Skin of body (tissue), 2 donors: Measurements from ENCODE around the gene NUDT21. TPM values are rescaled to one million over a fixed set of nuclear protein-coding genes. Genes with fewer than 3 reads are reported as not detected.
"Not testable (repeated sequence)": the region's sequence is repeated elsewhere in the genome, so short reads cannot be mapped to it uniquely, and the experiment has no call there.

Experiments
- DNase-seq: peaks from one replicate; lab custom pipeline; 2025; lab: John Stamatoyannopoulos, UW
- total RNA-seq: library from RNA; depleted of rRNA; stranded (reverse); fragments of >200 nt; gene quantifications from one replicate; pipeline ENCODE4 v1.2.3, GENCODE V29; 2014

The NUDT21 gene
- total RNA-seq, 1 donor from 2014 or later, result 78.3 TPM

GRCh38 chr16:56380778-56381485 is 70.2 kb downstream of the NUDT21 start:
- DNase-seq, result not testable (repeated sequence)

Other genes starting within 250 kb of the NUDT21 start
- gene AMFR, start 25.8 kb downstream of the NUDT21 start, total RNA-seq, result 88.4 TPM
- gene OGFOD1, start 222 bp upstream of the NUDT21 start, total RNA-seq, result 46.6 TPM
- gene BBS2, start 68.7 kb upstream of the NUDT21 start, total RNA-seq, result 60.5 TPM
- gene MT4, start 113.7 kb upstream of the NUDT21 start, total RNA-seq, result 76.2 TPM
- gene MT3, start 138.2 kb upstream of the NUDT21 start, total RNA-seq, result not detected
- gene MT2A, start 157.3 kb upstream of the NUDT21 start, total RNA-seq, result 10.7 TPM
- gene MT1E, start 174.4 kb upstream of the NUDT21 start, total RNA-seq, result 13.8 TPM
- 1.5 TPM for gene MT1M, start 181.3 kb upstream of the NUDT21 start, total RNA-seq
- gene MT1A, start 187.3 kb upstream of the NUDT21 start, total RNA-seq, result 1.4 TPM
- not detected for gene MT1B, start 200.6 kb upstream of the NUDT21 start, total RNA-seq
- 0.49 TPM for gene MT1F, start 206.6 kb upstream of the NUDT21 start, total RNA-seq
- 1.8 TPM for gene MT1G, start 216.7 kb upstream of the NUDT21 start, total RNA-seq
- gene MT1H, start 218.5 kb upstream of the NUDT21 start, total RNA-seq, result not detected
- gene MT1X, start 231.1 kb upstream of the NUDT21 start, total RNA-seq, result 33.0 TPM